Loucy (cell line): ENCODE measurements around the gene DUSP7.

Source experiments
- H2AFZ ChIP-seq: fragments of 200-600 bp; sonication (generic); 2 replicates; pipeline ENCODE4 v1.6.0; 2016; ENCODE audit warnings: antibody characterized with exemption, mild to moderate bottlenecking, low read length, moderate library complexity
- H3F3A ChIP-seq: fragments of 200-600 bp; 2 replicates; pipeline ENCODE4 v1.6.0; 2016; ENCODE audit warnings: antibody characterized with exemption, low read depth, mild to moderate bottlenecking
- H3K27me3 ChIP-seq: fragments of 200-600 bp; sonication (generic); 2 replicates; pipeline ENCODE4 v1.6.1; 2014; ENCODE audit warnings: low read length, mild to moderate bottlenecking; ENCODE audit not compliant: insufficient read depth, poor library complexity, severe bottlenecking
- H3K36me3 ChIP-seq: fragments of 200-600 bp; sonication (generic); 2 replicates; pipeline ENCODE4 v1.6.1; 2016; ENCODE audit warnings: low read length; ENCODE audit not compliant: insufficient read depth
- H3K4me1 ChIP-seq: fragments of 200-600 bp; sonication (generic); 2 replicates; pipeline ENCODE4 v1.5.1; 2014; ENCODE audit warnings: low read length, mild to moderate bottlenecking; ENCODE audit not compliant: insufficient read depth, poor library complexity, severe bottlenecking
- H3K4me2 ChIP-seq: fragments of 200-600 bp; sonication (generic); 2 replicates; pipeline ENCODE4 v1.6.0; 2014; ENCODE audit warnings: antibody characterized with exemption, low read length, low read depth, mild to moderate bottlenecking; ENCODE audit not compliant: poor library complexity, severe bottlenecking
- H3K4me3 ChIP-seq: fragments of 200-600 bp; sonication (generic); 2 replicates; pipeline ENCODE4 v1.5.1; 2014; ENCODE audit warnings: low read length, mild to moderate bottlenecking, mixed read lengths; ENCODE audit not compliant: poor library complexity, severe bottlenecking
- H3K79me2 ChIP-seq: fragments of 200-600 bp; sonication (generic); 2 replicates; pipeline ENCODE4 v1.6.1; 2014; ENCODE audit warnings: low read length; ENCODE audit not compliant: insufficient read depth
- H3K9ac ChIP-seq: fragments of 200-600 bp; sonication (generic); 2 replicates; pipeline ENCODE4 v1.6.0; 2014; ENCODE audit warnings: mild to moderate bottlenecking, low read depth, low read length, moderate library complexity; ENCODE audit not compliant: poor library complexity, severe bottlenecking
- H3K9me2 ChIP-seq: fragments of 200-600 bp; sonication (generic); replicated peaks from 2 replicates; pipeline ENCODE4 v1.6.1; 2016; ENCODE audit warnings: low read depth, low read length, mixed read lengths
- H3K9me3 ChIP-seq: fragments of 200-600 bp; sonication (generic); 2 replicates; pipeline ENCODE4 v1.6.1; 2014; ENCODE audit warnings: mild to moderate bottlenecking, antibody characterized with exemption, low read length, low read depth; ENCODE audit not compliant: insufficient read depth
- H4K20me1 ChIP-seq: fragments of 200-600 bp; sonication (generic); 2 replicates; pipeline ENCODE4 v1.6.0; 2014; ENCODE audit warnings: antibody characterized with exemption, low read length, mild to moderate bottlenecking; ENCODE audit not compliant: insufficient read depth, poor library complexity, severe bottlenecking
- EZH2phosphoT487 ChIP-seq: fragments of 200-600 bp; IDR thresholded peaks from 2 replicates; pipeline ENCODE4 v1.6.1; 2018; ENCODE audit warnings: antibody characterized with exemption, mild to moderate bottlenecking, moderate library complexity, borderline replicate concordance
- TF ChIP-seq, protein P1 (sequence below): fragments of 200-600 bp; sonication (generic); conservative IDR thresholded peaks from 2 replicates; pipeline ENCODE4 v1.5.1; 2014; ENCODE audit warnings: mild to moderate bottlenecking, antibody characterized with exemption, low read length

Gene DUSP7

DNA sequence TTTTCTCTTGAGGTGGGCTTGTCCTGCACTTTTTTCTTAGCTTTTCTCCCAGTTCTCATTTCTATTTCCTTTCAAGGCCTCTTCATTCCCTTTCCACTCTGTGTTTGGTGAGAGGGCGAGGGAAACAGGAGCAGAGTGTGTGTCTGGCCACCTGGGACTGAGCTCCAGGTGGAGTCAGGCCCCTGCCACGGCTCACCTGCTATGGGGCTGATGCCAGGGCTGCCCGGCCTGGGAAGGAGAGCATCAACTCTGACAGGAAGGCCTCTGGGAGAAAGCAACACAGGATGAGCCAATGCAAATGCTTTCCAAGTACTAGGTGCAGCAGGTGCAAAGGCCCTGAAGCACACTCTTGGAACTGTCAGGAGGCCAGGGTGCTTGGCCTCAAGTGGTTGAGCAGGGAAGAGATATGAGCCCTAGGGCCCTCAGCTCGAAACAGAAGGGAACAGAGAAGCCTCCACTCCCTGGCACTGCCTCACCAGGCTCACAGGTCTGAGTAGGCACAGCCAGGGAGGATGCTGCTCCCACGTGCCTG lies 27.3 kb upstream of the DUSP7 start:
- no peaks in the 10 kb centered on the region for H3K9me3 ChIP-seq
- no peak overlapping the region for H3K9ac ChIP-seq
- no peak overlapping the region for H2AFZ ChIP-seq
- no peaks in the 10 kb centered on the region for H3K27me3 ChIP-seq
- TF ChIP-seq, protein P1, sequence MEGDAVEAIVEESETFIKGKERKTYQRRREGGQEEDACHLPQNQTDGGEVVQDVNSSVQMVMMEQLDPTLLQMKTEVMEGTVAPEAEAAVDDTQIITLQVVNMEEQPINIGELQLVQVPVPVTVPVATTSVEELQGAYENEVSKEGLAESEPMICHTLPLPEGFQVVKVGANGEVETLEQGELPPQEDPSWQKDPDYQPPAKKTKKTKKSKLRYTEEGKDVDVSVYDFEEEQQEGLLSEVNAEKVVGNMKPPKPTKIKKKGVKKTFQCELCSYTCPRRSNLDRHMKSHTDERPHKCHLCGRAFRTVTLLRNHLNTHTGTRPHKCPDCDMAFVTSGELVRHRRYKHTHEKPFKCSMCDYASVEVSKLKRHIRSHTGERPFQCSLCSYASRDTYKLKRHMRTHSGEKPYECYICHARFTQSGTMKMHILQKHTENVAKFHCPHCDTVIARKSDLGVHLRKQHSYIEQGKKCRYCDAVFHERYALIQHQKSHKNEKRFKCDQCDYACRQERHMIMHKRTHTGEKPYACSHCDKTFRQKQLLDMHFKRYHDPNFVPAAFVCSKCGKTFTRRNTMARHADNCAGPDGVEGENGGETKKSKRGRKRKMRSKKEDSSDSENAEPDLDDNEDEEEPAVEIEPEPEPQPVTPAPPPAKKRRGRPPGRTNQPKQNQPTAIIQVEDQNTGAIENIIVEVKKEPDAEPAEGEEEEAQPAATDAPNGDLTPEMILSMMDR: no peak
- TF ChIP-seq EZH2phosphoT487: no peak
- no peaks in the 10 kb centered on the region for H3K9me2 ChIP-seq
- peaks cover 32% of the 10 kb centered on the region; the same call in 1 of the 2 replicates for H3K36me3 ChIP-seq
- no peaks in the 10 kb centered on the region for H4K20me1 ChIP-seq
- no peak overlapping the region for H3K4me2 ChIP-seq
- no peaks in the 10 kb centered on the region for H3K79me2 ChIP-seq
- peaks cover 35% of the 10 kb centered on the region for H3K4me1 ChIP-seq
- H3F3A ChIP-seq: no peaks in the 10 kb centered on the region
- no peak overlapping the region for H3K4me3 ChIP-seq

DNA sequence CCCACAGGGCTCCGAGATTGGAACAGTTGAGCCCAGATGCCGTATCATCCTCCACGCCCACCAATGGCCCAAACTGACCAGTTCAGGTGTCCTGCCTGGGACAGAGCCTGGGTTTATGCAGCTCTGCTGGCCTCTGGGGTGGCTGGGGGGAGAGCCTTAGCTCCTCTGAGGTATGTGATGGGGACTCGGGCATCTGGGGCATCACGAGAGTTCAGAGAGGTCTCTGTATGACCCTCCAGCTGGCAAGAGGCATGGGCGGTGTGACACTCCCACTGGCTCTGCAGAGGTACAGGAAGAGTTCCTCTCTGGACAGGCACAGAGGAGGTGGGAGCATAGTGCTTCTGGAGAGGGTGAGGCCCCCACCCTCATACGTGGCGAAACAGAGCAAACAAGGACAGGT lies 26.6 kb upstream of the DUSP7 start:
- no peak overlapping the region for H3K4me3 ChIP-seq
- TF ChIP-seq EZH2phosphoT487: no peak
- TF ChIP-seq, protein P1: no peak
- H3F3A ChIP-seq: no peaks in the 10 kb centered on the region
- no peak overlapping the region for H3K4me2 ChIP-seq
- no peaks in the 10 kb centered on the region for H3K27me3 ChIP-seq
- H3K9me2 ChIP-seq: no peaks in the 10 kb centered on the region
- peaks cover 28% of the 10 kb centered on the region for H3K4me1 ChIP-seq
- no peak overlapping the region for H2AFZ ChIP-seq
- H3K36me3 ChIP-seq: peaks cover 28% of the 10 kb centered on the region; the same call in 1 of the 2 replicates
- no peak overlapping the region for H3K9ac ChIP-seq
- H3K9me3 ChIP-seq: no peaks in the 10 kb centered on the region
- H3K79me2 ChIP-seq: no peaks in the 10 kb centered on the region
- H4K20me1 ChIP-seq: no peaks in the 10 kb centered on the region

DNA sequence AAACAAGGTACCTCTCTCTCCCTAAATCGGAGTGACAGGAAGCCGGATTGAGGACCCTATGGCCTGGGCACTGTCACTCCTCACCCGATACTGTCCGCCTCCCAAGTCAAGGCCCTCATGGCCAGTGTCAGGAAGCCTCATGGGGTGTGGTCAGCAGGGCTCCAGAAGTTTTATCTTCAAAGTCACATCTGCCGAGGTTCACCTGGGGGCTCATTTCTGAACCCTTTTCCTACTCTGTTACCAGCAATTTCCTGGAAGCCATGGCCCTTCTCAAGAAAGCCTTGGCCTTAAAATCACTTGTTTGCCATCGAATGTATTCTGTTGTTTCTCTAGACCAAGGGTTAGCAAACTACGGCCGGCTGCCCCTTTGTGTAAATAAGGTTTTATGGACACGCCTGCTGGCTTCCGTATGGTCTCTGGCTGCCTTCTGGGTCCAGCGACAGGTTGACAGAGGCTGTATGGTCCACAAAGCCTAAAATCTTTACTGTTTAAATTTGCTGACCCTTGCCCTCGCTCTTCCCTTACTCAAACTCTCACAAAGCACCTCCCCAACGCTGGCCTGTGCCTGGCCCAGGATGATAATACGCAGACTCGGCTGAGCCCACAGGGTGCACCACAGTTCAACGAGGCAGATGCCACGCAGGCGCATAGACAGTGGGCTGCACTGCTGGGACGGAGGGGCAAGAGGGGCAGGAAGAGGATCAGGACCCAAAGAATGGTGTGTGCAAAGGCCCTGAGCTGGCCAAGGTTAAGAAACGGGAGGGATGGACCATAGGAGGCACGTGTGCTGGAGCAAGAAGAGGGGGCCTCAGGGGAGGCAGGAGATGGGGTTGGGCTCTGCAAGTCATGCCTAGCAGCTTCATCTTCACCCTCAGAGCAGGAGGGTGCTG lies 24.7 kb upstream of the DUSP7 start:
- Histone ChIP-seq H3K27me3 (no peaks in the 10 kb centered on the region), H3K4me1 (peaks cover 10% of the 10 kb centered on the region), H3K9ac (no peak overlapping the region), H3F3A (no peaks in the 10 kb centered on the region), H3K36me3 (peaks cover 27% of the 10 kb centered on the region; the same call in 1 of the 2 replicates), H4K20me1 (no peaks in the 10 kb centered on the region), H3K4me2 (no peak overlapping the region), H3K79me2 (no peaks in the 10 kb centered on the region), H3K9me2 (no peaks in the 10 kb centered on the region), H3K4me3 (no peak overlapping the region), H2AFZ (no peak overlapping the region), H3K9me3 (no peaks in the 10 kb centered on the region)
- TF ChIP-seq EZH2phosphoT487: no peak
- TF ChIP-seq, protein P1: no peak
